Measurements from ENCODE around the gene RTCA.

RTCA gene

GRCh38 chr1:100340494-100340893 lies 74.5 kb downstream of the RTCA start:
- TF ChIP-seq CTCF (IDR thresholded peaks at IDR 0.05; ENCODE audit: low read depth, low read length) = no peak

GRCh38 chr1:100342348-100342747 lies 76.3 kb downstream of the RTCA start:
- H3K4me3 ChIP-seq (ENCODE audit: low read depth, low read length) = no peak overlapping the region
- no peak for TF ChIP-seq CTCF (IDR thresholded peaks at IDR 0.05; ENCODE audit: low read depth, low read length)

More at GRCh38 chr1:100340494-100340893, 74.5 kb downstream of the RTCA start:
- no peak overlapping the region for H3K4me3 ChIP-seq (ENCODE audit: low read depth, low read length)

Measured in WI38 (cell line).